GM13977 (cell line): ENCODE measurements around the gene INCA1.
"Not testable (repeated sequence)": the region's sequence is repeated elsewhere in the genome, so short reads cannot be mapped to it uniquely, and the experiment has no call there.

Source experiments
- DNase-seq: peaks from one replicate; pipeline ENCODE4 v3.0.0; 2012; ENCODE audit warnings: low spot score
- CTCF ChIP-seq: IDR thresholded peaks from 2 replicates; pipeline ENCODE4 v1.5.1; 2012; ENCODE audit warnings: mild to moderate bottlenecking, control low read depth; ENCODE audit not compliant: insufficient read depth; ENCODE audit errors: extremely low read depth, missing control alignments
- in situ Hi-C: fragments of 300-500 bp; cut with MboI; formaldehyde crosslinking; loops from one replicate; pipeline ENCODE4 v1.12.0; 2022; ENCODE audit warnings: low sequenced_read_pairs, low pct_unique_long_range_greater_than_20kb, mixed read lengths, inconsistent platforms; ENCODE audit not compliant: unreplicated experiment

Gene INCA1

GRCh38 chr17:5034651-5035050 lies 37.3 kb upstream of the INCA1 start:
- TF ChIP-seq CTCF: no peak
- in situ Hi-C loops: no loop called here
- no peak for DNase-seq

DNA sequence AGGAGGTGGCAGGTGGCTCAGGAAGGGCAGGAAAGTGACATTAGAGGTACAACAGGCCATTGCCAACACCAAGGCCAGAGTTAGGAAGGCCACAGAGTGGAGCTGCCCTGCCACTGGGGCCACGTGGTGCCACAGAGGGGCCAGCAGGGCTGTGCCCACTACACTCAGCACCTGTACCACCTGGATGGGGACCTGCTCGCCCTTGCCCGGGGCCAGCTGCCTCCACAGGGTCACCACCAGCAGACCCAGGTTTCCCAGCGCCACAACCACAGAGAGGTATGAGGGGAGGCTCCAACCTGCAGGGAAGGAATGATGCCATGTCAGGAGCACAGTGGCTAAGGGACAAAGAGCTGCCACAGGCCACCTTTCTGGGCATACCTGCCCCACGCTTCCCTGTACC lies 36.7 kb upstream of the INCA1 start:
- in situ Hi-C loops: no loop called here
- DNase-seq: no peak
- TF ChIP-seq CTCF: no peak

DNA sequence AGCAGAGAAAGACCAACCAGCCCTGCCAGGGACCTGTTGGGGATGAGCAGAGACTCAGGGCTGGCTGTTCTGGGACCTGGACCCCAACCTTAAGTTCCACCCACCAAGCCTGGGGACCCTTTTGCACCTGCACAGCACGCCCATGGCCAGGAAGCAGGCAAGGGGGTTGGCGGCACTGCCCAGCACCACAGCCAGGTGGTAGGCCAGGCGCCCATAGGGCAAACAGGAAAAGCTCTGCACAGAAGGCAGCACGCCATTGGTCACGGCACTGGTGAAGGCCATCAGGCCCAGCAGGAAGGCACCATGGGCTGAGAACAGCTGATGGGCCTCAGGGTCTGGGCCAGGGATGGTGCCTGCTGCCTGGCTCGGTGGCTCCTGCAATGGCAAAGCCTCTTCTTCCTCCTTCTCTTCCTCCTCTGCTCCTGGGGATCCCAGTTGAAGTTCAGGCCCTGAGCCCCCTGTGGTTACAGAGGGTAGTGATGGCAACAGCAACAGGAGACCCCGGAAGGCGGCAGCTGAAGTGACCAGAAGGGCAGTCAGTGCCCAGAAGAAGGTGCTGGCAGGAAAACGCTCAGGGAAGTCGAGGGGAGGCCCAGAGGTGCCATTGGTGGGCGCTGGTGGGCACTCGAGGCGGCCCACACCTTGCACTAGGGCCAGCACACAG lies 36.2 kb upstream of the INCA1 start:
- in situ Hi-C loops: no loop called here
- no peak for DNase-seq
- no peak for TF ChIP-seq CTCF

DNA sequence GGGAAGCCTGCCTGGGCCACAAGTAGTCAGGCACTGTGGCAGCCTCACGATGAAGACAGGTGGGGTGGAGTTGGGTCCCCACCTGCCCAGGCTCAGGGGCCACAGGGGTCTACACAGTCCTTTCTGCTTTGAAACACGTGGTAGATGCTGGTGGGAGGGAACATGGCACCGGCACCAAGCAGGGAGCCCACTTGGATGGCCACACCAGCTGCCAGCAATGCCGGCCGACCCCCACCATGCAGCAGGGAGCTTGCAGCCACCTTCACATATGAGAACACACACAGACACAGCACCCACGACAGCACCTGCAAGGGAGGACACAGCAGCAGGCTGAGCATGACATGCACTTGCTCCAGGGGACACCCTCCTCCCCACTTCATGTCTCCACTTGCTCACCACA lies 35.5 kb upstream of the INCA1 start:
- no peak for TF ChIP-seq CTCF
- DNase-seq: no peak
- in situ Hi-C loops: no loop called here

GRCh38 chr17:5031365-5032082 lies 34.2 kb upstream of the INCA1 start:
- peak; percentile 76 for TF ChIP-seq CTCF
- in situ Hi-C loops: no loop called here

DNA sequence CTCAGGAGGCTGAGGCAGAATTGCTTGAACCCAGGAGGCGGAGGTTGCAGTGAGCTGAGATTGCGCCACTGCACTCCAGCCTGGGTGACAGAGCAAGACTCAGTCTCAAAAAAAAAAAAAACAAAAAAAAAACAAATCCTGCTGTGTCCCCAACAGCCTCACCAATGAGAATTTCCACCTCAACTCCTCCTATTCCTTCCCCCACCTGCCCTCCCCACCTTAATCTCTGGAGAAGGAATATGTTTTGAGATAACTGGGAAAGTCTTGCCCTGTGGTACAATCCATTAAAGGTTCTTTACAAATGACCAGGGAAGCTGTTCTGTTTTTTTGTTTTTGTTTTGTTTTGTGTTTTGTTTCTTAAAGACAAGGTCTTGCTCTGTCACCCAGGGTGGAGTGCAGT lies 32.8 kb upstream of the INCA1 start:
- in situ Hi-C loops, DNase-seq: not testable (repeated sequence)

More at GRCh38 chr17:5031365-5032082, 34.2 kb upstream of the INCA1 start:
- DNase-seq: peak; percentile 93

GRCh38 chr17:5027916-5028315 lies 30.6 kb upstream of the INCA1 start:
- no peak for TF ChIP-seq CTCF
- in situ Hi-C loops: no loop called here
- no peak for DNase-seq
